ENCODE data around the gene ATAD2B.

DNA sequence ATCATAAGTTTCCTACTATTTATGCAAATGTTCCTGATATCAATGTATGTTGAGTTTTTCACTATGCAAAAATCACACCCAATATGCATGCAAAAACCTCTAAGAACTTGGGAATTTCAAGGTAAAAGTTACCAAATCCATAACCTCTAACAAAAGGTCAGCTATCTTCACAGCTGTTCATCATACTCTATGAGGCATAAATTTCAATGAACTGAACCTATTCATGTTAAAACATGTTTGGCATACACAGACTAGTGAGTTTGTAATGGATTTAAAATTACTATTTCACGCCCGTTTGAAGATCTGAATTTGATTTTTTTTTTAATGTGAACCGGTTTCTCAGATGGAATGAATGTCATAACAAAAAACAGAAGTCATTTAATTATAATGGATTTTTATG is 100.2 kb downstream of the ATAD2B start:
- TF ChIP-seq POLR2AphosphoS5 (IDR thresholded peaks at IDR 0.05) (no peak), CTCF (IDR thresholded peaks at IDR 0.05) (no peak), POLR2A (IDR thresholded peaks at IDR 0.05) (no peak), EP300 (IDR thresholded peaks at IDR 0.05) (no peak)
